A673 (cell line): ENCODE results near the gene NBAS. TPM values are rescaled to one million over a fixed set of nuclear protein-coding genes. Genes with fewer than 3 reads are reported as not detected.

ENCODE experiments used
- BruUV-seq: library from RNA; stranded (reverse); fragments of 400-500 nt; replicated peaks from 2 replicates; lab custom pipeline; 2021; lab: Mats Ljungman, UMichigan
- CTCF ChIA-PET: fragments of 300-600 bp; sonication (Branson Sonifier 250); formaldehyde crosslinking; loops from one replicate; lab custom pipeline; 2022; ENCODE audit warnings: antibody characterized with exemption; lab: Charles Lee
- POLR2A ChIA-PET: fragments of 300-600 bp; sonication (Branson Sonifier 250); formaldehyde crosslinking; loops from one replicate; lab custom pipeline; 2022; ENCODE audit warnings: antibody characterized with exemption; ENCODE audit not compliant: low non-redundant PET; lab: Charles Lee
- DNase-seq: peaks from one replicate; pipeline ENCODE4 v3.0.0-alpha.2; 2015; ENCODE audit warnings: low spot score
- H3K27ac ChIP-seq: fragments of 200-600 bp; sonication (generic); 2 replicates; pipeline ENCODE4 v1.5.1; 2016; ENCODE audit warnings: mixed run types, low read depth, mild to moderate bottlenecking, mixed read lengths, antibody characterized with exemption, low read length; ENCODE audit not compliant: poor library complexity, severe bottlenecking
- H3K27me3 ChIP-seq: fragments of 200-600 bp; sonication (generic); replicated peaks from 2 replicates; pipeline ENCODE4 v1.6.1; 2017; ENCODE audit warnings: mixed run types, low read depth, mild to moderate bottlenecking, mixed read lengths, antibody characterized with exemption, low read length; ENCODE audit not compliant: insufficient read depth, poor library complexity
- H3K36me3 ChIP-seq: fragments of 200-600 bp; sonication (generic); 2 replicates; pipeline ENCODE4 v1.6.1; 2016; ENCODE audit warnings: mixed run types, mild to moderate bottlenecking, mixed read lengths, antibody characterized with exemption, low read length; ENCODE audit not compliant: insufficient read depth, poor library complexity, severe bottlenecking
- H3K4me1 ChIP-seq: fragments of 200-600 bp; sonication (generic); 2 replicates; pipeline ENCODE4 v1.6.1; 2017; ENCODE audit warnings: mixed run types, mild to moderate bottlenecking, mixed read lengths, antibody characterized with exemption, low read length; ENCODE audit not compliant: insufficient read depth, poor library complexity, severe bottlenecking
- H3K4me3 ChIP-seq: fragments of 200-600 bp; sonication (generic); 2 replicates; pipeline ENCODE4 v1.5.1; 2016; ENCODE audit warnings: low read depth, mixed run types, mild to moderate bottlenecking, mixed read lengths, low read length; ENCODE audit not compliant: poor library complexity, severe bottlenecking
- H3K9me3 ChIP-seq: fragments of 200-600 bp; sonication (generic); 2 replicates; pipeline ENCODE4 v1.6.1; 2016; ENCODE audit warnings: mixed run types, low read depth, mild to moderate bottlenecking, mixed read lengths, antibody characterized with exemption, low read length; ENCODE audit not compliant: poor library complexity, severe bottlenecking
- CTCF ChIP-seq: fragments of 300-800, 200-600 bp; sonication (generic); conservative IDR thresholded peaks from 2 replicates; pipeline ENCODE4 v1.5.1; 2017; ENCODE audit warnings: low read depth, mild to moderate bottlenecking, antibody characterized with exemption, low read length, moderate library complexity, mixed read lengths
- EZH2 ChIP-seq: fragments of 200-600 bp; sonication (generic); IDR thresholded peaks from 2 replicates; pipeline ENCODE4 v1.6.1; 2017; ENCODE audit warnings: borderline replicate concordance, low read depth, mild to moderate bottlenecking, mixed read lengths, antibody characterized with exemption, low read length; ENCODE audit not compliant: poor library complexity, severe bottlenecking
- intact Hi-C: fragments of 100-400 bp; cut with micrococcal nuclease; formaldehyde crosslinking; loops from one replicate; pipeline ENCODE4 v1.10.0; 2022; ENCODE audit not compliant: unreplicated experiment
- total RNA-seq: library from RNA; stranded (reverse); gene quantifications from 2 replicates; pipeline ENCODE4 v1.2.3, GENCODE V29; 2021

Gene NBAS
- total RNA-seq, 1 experiment from 2014 or later, result 38.7 TPM

- ChIA-PET CTCF (no interaction called here), POLR2A (no interaction called here)
- Histone ChIP-seq H3K9me3 (no peaks in the 10 kb centered on the region), H3K4me3 (no peak overlapping the region), H3K36me3 (peaks cover 12% of the 10 kb centered on the region), H3K27ac (no peak overlapping the region), H3K4me1 (no peaks in the 10 kb centered on the region), H3K27me3 (no peaks in the 10 kb centered on the region)
- DNase-seq, result no peak
- no TSS peak for BruUV-seq
- intact Hi-C loops, result no loop called here
- TF ChIP-seq CTCF (no peak), EZH2 (no peak)
These were observed 89.5 kb downstream of the NBAS start for GRCh38 chr2:15471606-15472005.

DNA sequence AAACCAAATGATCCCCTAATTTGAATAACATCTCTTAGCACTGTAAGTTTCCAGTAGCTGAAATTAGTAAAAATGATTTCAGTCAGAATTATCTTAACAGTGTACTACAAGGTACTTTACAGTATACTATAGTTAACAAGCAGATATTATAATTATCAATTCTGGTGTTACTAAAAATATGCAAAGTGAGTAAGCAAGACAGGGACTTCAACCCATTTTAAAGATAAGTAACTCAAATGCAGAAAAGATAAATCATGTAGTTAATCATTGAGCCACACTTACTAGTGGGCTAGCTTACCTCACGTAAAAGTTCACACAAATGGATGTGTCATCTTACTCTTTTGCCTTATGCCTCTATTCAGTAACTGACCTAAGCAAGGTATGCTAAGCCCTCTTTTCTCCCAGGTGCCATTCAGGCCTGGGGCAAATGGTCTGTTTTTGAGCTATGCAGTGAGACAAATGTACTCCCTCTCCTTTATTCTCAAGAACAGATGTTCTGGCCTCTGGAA lies 101.0 kb downstream of the NBAS start:
- no peaks in the 10 kb centered on the region for H3K27me3 ChIP-seq
- no peak for DNase-seq
- TF ChIP-seq EZH2 (no peak), CTCF (no peak)

GRCh38 chr2:15458277-15458676 lies 102.9 kb downstream of the NBAS start:
- Histone ChIP-seq H3K36me3 (no peaks in the 10 kb centered on the region), H3K4me3 (no peak overlapping the region), H3K9me3 (no peaks in the 10 kb centered on the region), H3K27ac (no peak overlapping the region), H3K4me1 (peaks cover 5% of the 10 kb centered on the region), H3K27me3 (no peaks in the 10 kb centered on the region)
- intact Hi-C loops, result no loop called here
- BruUV-seq, result no TSS peak
- TF ChIP-seq EZH2 (no peak), CTCF (no peak)
- ChIA-PET CTCF (no interaction called here), POLR2A (no interaction called here)
- no peak for DNase-seq

More for the DNA sequence above, 101.0 kb downstream of the NBAS start:
- ChIA-PET POLR2A (no interaction called here), CTCF (no interaction called here)
- no peaks in the 10 kb centered on the region for H3K36me3 ChIP-seq
- H3K27ac ChIP-seq, result no peak overlapping the region
- no TSS peak for BruUV-seq
- intact Hi-C loops, result no loop called here
- no peak overlapping the region for H3K4me3 ChIP-seq
- no peaks in the 10 kb centered on the region for H3K9me3 ChIP-seq
- peaks cover 5% of the 10 kb centered on the region for H3K4me1 ChIP-seq
